HCT116 (cell line): Measurements from ENCODE around the gene TSEN34. TPM values are rescaled to one million over a fixed set of nuclear protein-coding genes. Genes with fewer than 3 reads are reported as not detected.

Experiments used
- ATAC-seq: fragments of 200-7000 bp; cut with Tn5 transposase; 2 replicates; pipeline ENCODE4 v1.9.1; 2020; ENCODE audit warnings: mild to moderate bottlenecking, moderate library complexity
- BruUV-seq: library from RNA; stranded (reverse); fragments of 400-500 nt; replicated peaks from 2 replicates; lab custom pipeline; 2021; lab: Mats Ljungman, UMichigan
- CTCF ChIA-PET: fragments of 300-600 bp; sonication (Branson Sonifier 250); formaldehyde crosslinking; loops from one replicate; lab custom pipeline; 2021; ENCODE audit warnings: antibody characterized with exemption; lab: Charles Lee
- POLR2A ChIA-PET: fragments of 300-600, 350-600 bp; sonication (Branson Sonifier 250); formaldehyde crosslinking; loops from one replicate; lab custom pipeline; 2021; ENCODE audit warnings: antibody characterized with exemption; lab: Charles Lee
- RAD21 ChIA-PET, 2 experiments: fragments of 300-600 bp; sonication (Branson Sonifier 250); formaldehyde crosslinking; loops; one replicate each; lab custom pipeline; 2023; ENCODE audit warnings: low total read pairs in 2 of 2; ENCODE audit not compliant: uncharacterized antibody in 2 of 2, unreplicated experiment in 2 of 2, low non-redundant PET in 1 of 2; lab: Charles Lee
- DNase-seq: peaks from one replicate; pipeline ENCODE4 v3.0.0-alpha.2; 2010; ENCODE audit warnings: low read depth, low spot score
- H2AFZ ChIP-seq: fragments of 200-600 bp; shearing (Covaris generic), sonication (generic); 2 replicates; pipeline ENCODE4 v1.6.1; 2017; ENCODE audit warnings: low read depth, mixed run types, mixed read lengths, antibody characterized with exemption, low read length; ENCODE audit not compliant: poor library complexity, severe bottlenecking
- H3K27ac ChIP-seq: 2 replicates; pipeline ENCODE4 v1.5.1; 2012; ENCODE audit warnings: low read depth, low read length
- H3K27me3 ChIP-seq: fragments of 200-600 bp; sonication (generic); 2 replicates; pipeline ENCODE4 v1.6.1; 2016; ENCODE audit warnings: mixed run types, low read length, mixed read lengths; ENCODE audit not compliant: insufficient read depth
- H3K36me3 ChIP-seq, 2 experiments: fragments of 200-500 bp in 1 of 2; fragments of 200-600 bp in 1 of 2; sonication (Bioruptor generic) in 1 of 2; sonication (generic) in 1 of 2; 2 replicates each; pipeline versions ENCODE4 v1.5.1 to v1.6.1; 2014 to 2016; ENCODE audit warnings: low read length in 2 of 2, inconsistent platforms in 1 of 2, mixed read lengths in 1 of 2, mixed run types in 1 of 2; ENCODE audit not compliant: insufficient read depth in 2 of 2, control insufficient read depth in 1 of 2
- H3K4me1 ChIP-seq, 2 experiments: fragments of 200-600 bp in 1 of 2; sonication (generic) in 1 of 2; 2 replicates each; pipeline versions ENCODE4 v1.5.1 to v1.6.1; 2012 to 2017; ENCODE audit warnings: low read length in 2 of 2, inconsistent platforms in 1 of 2, mild to moderate bottlenecking in 1 of 2, mixed read lengths in 1 of 2, mixed run types in 1 of 2, moderate library complexity in 1 of 2; ENCODE audit not compliant: insufficient read depth in 2 of 2, control insufficient read depth in 1 of 2
- H3K4me2 ChIP-seq: fragments of 200-600 bp; sonication (generic); 2 replicates; pipeline ENCODE4 v1.6.1; 2017; ENCODE audit warnings: mixed run types, low read length, mixed read lengths
- H3K4me3 ChIP-seq, 2 experiments: fragments of 200-600 bp in 1 of 2; sonication (generic) in 1 of 2; replicated peaks in 1 of 2; 2 replicates each; pipeline ENCODE4 v1.5.1; 2011 to 2016; ENCODE audit warnings: low read length in 2 of 2, control low read depth in 1 of 2, low read depth in 1 of 2, mild to moderate bottlenecking in 1 of 2, mixed read lengths in 1 of 2, mixed run types in 1 of 2
- H3K79me2 ChIP-seq: fragments of 200-600 bp; sonication (generic); 2 replicates; pipeline ENCODE4 v1.6.1; 2017; ENCODE audit warnings: mild to moderate bottlenecking, mixed run types, low read length, moderate library complexity, mixed read lengths; ENCODE audit not compliant: insufficient read depth
- H3K9ac ChIP-seq: fragments of 200-600 bp; sonication (generic); 2 replicates; pipeline ENCODE4 v1.6.1; 2016; ENCODE audit warnings: low read length, mixed read lengths
- H3K9me2 ChIP-seq: fragments of 200-600 bp; sonication (generic), shearing (Covaris generic); 2 replicates; pipeline ENCODE4 v1.6.1; 2017; ENCODE audit warnings: mixed run types, mild to moderate bottlenecking, moderate library complexity; ENCODE audit not compliant: insufficient read depth
- H3K9me3 ChIP-seq, 2 experiments: fragments of 200-500 bp in 1 of 2; fragments of 200-600 bp in 1 of 2; sonication (Bioruptor generic) in 1 of 2; sonication (generic) in 1 of 2; 2 replicates each; pipeline ENCODE4 v1.6.1; 2014 to 2017; ENCODE audit warnings: low read length in 2 of 2, mixed read lengths in 2 of 2, inconsistent platforms in 1 of 2, low read depth in 1 of 2, mild to moderate bottlenecking in 1 of 2, mixed run types in 1 of 2, moderate library complexity in 1 of 2; ENCODE audit not compliant: control insufficient read depth in 1 of 2, insufficient read depth in 1 of 2
- H4K20me1 ChIP-seq: fragments of 200-600 bp; sonication (generic), shearing (Covaris generic); 2 replicates; pipeline ENCODE4 v1.6.1; 2017; ENCODE audit warnings: mixed run types, mild to moderate bottlenecking, moderate library complexity; ENCODE audit not compliant: insufficient read depth
- CEBPB ChIP-seq: IDR thresholded peaks from 2 replicates; pipeline ENCODE4 v1.6.1; 2012; ENCODE audit warnings: low read depth
- EGR1 ChIP-seq: IDR thresholded peaks from 2 replicates; pipeline ENCODE4 v1.6.1; 2012; ENCODE audit warnings: low read depth
- FOSL1 ChIP-seq: IDR thresholded peaks from 2 replicates; pipeline ENCODE4 v1.6.1; 2012; ENCODE audit warnings: low read depth
- POLR2AphosphoS5 ChIP-seq: IDR thresholded peaks from 2 replicates; pipeline ENCODE4 v1.6.1; 2011; ENCODE audit warnings: mild to moderate bottlenecking, low read depth, low read length, moderate library complexity
- SRF ChIP-seq: IDR thresholded peaks from 2 replicates; pipeline ENCODE4 v1.6.1; 2012; ENCODE audit warnings: low read depth
- ZFX ChIP-seq: fragments of 450-650 bp; IDR thresholded peaks from 2 replicates; pipeline ENCODE4 v1.6.1; 2017
- ZNF274 ChIP-seq: fragments of 200-500 bp; sonication (Bioruptor generic); IDR thresholded peaks from 2 replicates; pipeline ENCODE4 v1.6.1; 2014; ENCODE audit warnings: mild to moderate bottlenecking, low read depth, low read length, inconsistent platforms
- intact Hi-C: fragments of 100-400 bp; cut with micrococcal nuclease; formaldehyde crosslinking; loops from 2 replicates; pipeline ENCODE4 v1.10.0; 2022
- total RNA-seq: library from RNA; stranded (reverse); gene quantifications from one replicate; pipeline ENCODE4 v1.2.1, GENCODE V29; 2021; ENCODE audit not compliant: unreplicated experiment
- TF ChIP-seq, protein P1 (sequence below), 3 experiments: fragments of 200-600 bp in 1 of 3; sonication (generic) in 1 of 3; IDR thresholded peaks in 2 of 3; conservative IDR thresholded peaks in 1 of 3; 2 replicates each; pipeline ENCODE4 v1.5.1; 2012 to 2017; ENCODE audit warnings: low read depth in 2 of 3, low read length in 2 of 3, antibody characterized with exemption in 1 of 3, borderline replicate concordance in 1 of 3, control low read depth in 1 of 3, mild to moderate bottlenecking in 1 of 3, mixed read lengths in 1 of 3, mixed run types in 1 of 3, moderate library complexity in 1 of 3; ENCODE audit not compliant: insufficient read depth in 1 of 3
- TF ChIP-seq, protein P2 (sequence below): IDR thresholded peaks from 2 replicates; pipeline ENCODE4 v1.6.1; 2011; ENCODE audit warnings: mild to moderate bottlenecking, low read length, moderate library complexity; ENCODE audit not compliant: insufficient replicate concordance; ENCODE audit errors: extremely low read depth
- TF ChIP-seq, protein P3 (sequence below): IDR thresholded peaks from 2 replicates; pipeline ENCODE4 v1.6.1; 2012

TSEN34 gene
- total RNA-seq, 1 experiment from 2014 or later, result 99.9 TPM

DNA sequence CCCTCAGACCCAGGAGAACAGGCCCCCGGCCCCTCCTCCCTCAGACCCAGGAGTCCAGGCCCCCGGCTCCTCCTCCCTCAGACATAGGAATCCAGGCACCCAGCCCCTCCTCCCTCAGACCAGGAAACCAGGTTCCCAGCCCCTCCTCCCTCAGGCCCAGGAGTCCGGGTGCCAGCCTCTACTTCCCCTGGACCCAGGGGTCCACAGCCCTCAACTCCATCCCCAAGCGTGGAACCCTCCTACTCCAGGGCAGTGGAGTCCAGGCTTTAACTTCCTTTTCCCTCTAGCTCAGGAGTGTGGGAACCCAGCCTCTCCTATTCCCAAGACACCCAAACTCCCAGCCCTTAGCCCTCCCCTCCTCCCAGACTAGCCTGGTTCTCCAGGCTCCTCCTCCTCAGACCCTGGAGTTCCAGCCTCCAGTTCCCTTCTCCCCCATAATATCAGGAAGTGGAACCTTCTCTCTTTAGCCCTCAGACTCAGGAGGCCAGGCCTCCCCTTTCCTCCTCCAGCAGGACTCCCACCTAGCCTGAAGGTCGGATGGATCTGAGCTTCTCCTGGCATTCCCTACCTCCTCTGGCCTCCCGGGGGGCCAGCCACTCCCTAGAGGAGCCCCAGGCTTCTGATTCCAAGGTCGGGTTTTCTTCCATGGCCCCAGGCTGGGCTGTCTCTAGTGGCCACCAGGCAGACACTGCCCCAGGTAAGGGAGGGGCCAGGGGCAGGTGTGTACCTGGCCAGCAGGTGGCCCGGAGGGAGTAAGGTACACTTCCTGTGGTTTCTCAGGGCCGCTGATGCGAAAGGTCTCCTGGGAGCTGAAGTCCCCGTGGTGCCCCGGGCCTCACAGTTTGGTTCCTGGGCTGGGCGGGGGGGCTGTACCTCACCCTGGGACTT lies 18.4 kb upstream of the TSEN34 start, which contains the start of gene TMC4:
Gene TMC4 (minus strand): TSS at position 690 of the 888 bp plus-strand sequence. CDS start 43 bp downstream, at position 647.
- ChIA-PET CTCF (interaction anchor here (0.6 to 2.6 kb wide), 8 partner anchors 8 to 218 kb away, joined by 3 to 22 read pairs (median 4); partner anchors contain the start of genes LENG1 and MBOAT7), RAD21 (interaction anchor here in 1 of 2 experiments (0.6 kb wide), 1 partner anchor 59 kb away, joined by 3 read pairs; no protein-coding TSS in a partner anchor), POLR2A (interaction anchor here (0.9 to 2.0 kb wide), 4 partner anchors 14 to 36 kb away, joined by 3 to 29 read pairs (median 11); partner anchors contain the start of genes CNOT3, MBOAT7 and RPS9)
- TSS peak; percentile 30 for BruUV-seq
- Histone ChIP-seq H3K9ac (peak within 1 kb of the TSS; percentile 90), H3K27me3 (no peaks in the 10 kb centered on the region), H3K4me3 (peak within 1 kb of the TSS; percentile 69 to 85), H3K36me3 (peaks cover 0 to 4% of the 10 kb centered on the region in 2 experiments; a peak in 1 of 4 replicates), H4K20me1 (no peaks in the 10 kb centered on the region), H3K4me1 (peaks cover 8 to 25% of the 10 kb centered on the region in 2 experiments; a peak in 3 of 4 replicates), H3K9me3 (no peaks in the 10 kb centered on the region), H3K27ac (peak within 1 kb of the TSS; percentile 86), H3K4me2 (peak within 1 kb of the TSS; percentile 94), H3K9me2 (no peaks in the 10 kb centered on the region), H3K79me2 (0 out of 2 replicates have a peak, but pooled peaks cover 3% of the 10 kb centered on the region), H2AFZ (no peak within 1 kb of the TSS)
- DNase-seq (peak; percentile 63), ATAC-seq (peak; percentile 88)
- TF ChIP-seq ZNF274 (no peak), ZFX (peak; percentile 50; the same call in 1 of the 2 replicates), POLR2AphosphoS5 (peak; percentile 63), EGR1 (no peak), SRF (no peak), CEBPB (no peak), FOSL1 (no peak)
- TF ChIP-seq, protein P1, sequence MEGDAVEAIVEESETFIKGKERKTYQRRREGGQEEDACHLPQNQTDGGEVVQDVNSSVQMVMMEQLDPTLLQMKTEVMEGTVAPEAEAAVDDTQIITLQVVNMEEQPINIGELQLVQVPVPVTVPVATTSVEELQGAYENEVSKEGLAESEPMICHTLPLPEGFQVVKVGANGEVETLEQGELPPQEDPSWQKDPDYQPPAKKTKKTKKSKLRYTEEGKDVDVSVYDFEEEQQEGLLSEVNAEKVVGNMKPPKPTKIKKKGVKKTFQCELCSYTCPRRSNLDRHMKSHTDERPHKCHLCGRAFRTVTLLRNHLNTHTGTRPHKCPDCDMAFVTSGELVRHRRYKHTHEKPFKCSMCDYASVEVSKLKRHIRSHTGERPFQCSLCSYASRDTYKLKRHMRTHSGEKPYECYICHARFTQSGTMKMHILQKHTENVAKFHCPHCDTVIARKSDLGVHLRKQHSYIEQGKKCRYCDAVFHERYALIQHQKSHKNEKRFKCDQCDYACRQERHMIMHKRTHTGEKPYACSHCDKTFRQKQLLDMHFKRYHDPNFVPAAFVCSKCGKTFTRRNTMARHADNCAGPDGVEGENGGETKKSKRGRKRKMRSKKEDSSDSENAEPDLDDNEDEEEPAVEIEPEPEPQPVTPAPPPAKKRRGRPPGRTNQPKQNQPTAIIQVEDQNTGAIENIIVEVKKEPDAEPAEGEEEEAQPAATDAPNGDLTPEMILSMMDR (IDR thresholded peaks at IDR 0.05 in 2 of 3, conservative IDR thresholded peaks at IDR 0.05 in 1 of 3; ENCODE audit: borderline replicate concordance in 1 of 3, insufficient read depth in 1 of 3, low read depth in 2 of 3, low read length in 2 of 3), result peak; percentile 15 to 65 (median 57); a peak in 4 of 6 replicates
- TF ChIP-seq, protein P2, sequence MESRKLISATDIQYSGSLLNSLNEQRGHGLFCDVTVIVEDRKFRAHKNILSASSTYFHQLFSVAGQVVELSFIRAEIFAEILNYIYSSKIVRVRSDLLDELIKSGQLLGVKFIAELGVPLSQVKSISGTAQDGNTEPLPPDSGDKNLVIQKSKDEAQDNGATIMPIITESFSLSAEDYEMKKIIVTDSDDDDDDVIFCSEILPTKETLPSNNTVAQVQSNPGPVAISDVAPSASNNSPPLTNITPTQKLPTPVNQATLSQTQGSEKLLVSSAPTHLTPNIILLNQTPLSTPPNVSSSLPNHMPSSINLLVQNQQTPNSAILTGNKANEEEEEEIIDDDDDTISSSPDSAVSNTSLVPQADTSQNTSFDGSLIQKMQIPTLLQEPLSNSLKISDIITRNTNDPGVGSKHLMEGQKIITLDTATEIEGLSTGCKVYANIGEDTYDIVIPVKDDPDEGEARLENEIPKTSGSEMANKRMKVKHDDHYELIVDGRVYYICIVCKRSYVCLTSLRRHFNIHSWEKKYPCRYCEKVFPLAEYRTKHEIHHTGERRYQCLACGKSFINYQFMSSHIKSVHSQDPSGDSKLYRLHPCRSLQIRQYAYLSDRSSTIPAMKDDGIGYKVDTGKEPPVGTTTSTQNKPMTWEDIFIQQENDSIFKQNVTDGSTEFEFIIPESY, result peak; percentile 35
- TF ChIP-seq, protein P3, sequence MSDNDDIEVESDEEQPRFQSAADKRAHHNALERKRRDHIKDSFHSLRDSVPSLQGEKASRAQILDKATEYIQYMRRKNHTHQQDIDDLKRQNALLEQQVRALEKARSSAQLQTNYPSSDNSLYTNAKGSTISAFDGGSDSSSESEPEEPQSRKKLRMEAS, result no peak; the same call in 1 of the 2 replicates
- intact Hi-C loops, result loop anchor here (2.0 kb wide), 1 partner anchor 58 kb away; no protein-coding TSS in a partner anchor
